ENCODE results near the gene SGCA. TPM values are rescaled to one million over a fixed set of nuclear protein-coding genes. Genes with fewer than 3 reads are reported as not detected.

The SGCA gene
- total and polyA plus RNA-seq, 2 donors (not counting 3 experiments of a cell fraction or from before 2014, with no cell fraction given) = not detected

GRCh38 chr17:50118828-50119218 lies 47.0 kb upstream of the SGCA start:
- Histone ChIP-seq H3K79me2 (ENCODE audit: control insufficient read depth, insufficient read depth, low read length) (no peaks in the 10 kb centered on the region), H3K36me3 (ENCODE audit: control insufficient read depth in 2 of 2, extremely low read depth in 1 of 2, insufficient read depth in 2 of 2, low read length in 2 of 2) (peaks cover 0 to 1% of the 10 kb centered on the region in 2 experiments), H3K9me1 (replicated peaks; ENCODE audit: control insufficient read depth, extremely low read depth, insufficient read depth, low read length) (no peaks in the 10 kb centered on the region), H3K4me1 (ENCODE audit: control insufficient read depth, extremely low read depth, insufficient read depth, low read length) (peaks cover 6% of the 10 kb centered on the region), H3K9me3 (replicated peaks; ENCODE audit: control insufficient read depth, insufficient read depth, low read length) (no peaks in the 10 kb centered on the region), H2AFZ (ENCODE audit: low read depth, low read length) (no peak overlapping the region), H4K20me1 (replicated peaks; ENCODE audit: control insufficient read depth, extremely low read depth, insufficient read depth, low read length) (no peaks in the 10 kb centered on the region), H3K4me3 (replicated peaks in 1 of 3; ENCODE audit: insufficient read depth in 1 of 3, low read depth in 1 of 3, low read length in 3 of 3) (no peak overlapping the region), H3K27ac (ENCODE audit: insufficient read depth, low read depth, low read length) (no peak overlapping the region), H3K4me2 (ENCODE audit: insufficient read depth, low read length) (no peak overlapping the region), H3K27me3 (ENCODE audit: control insufficient read depth in 2 of 2, insufficient read depth in 2 of 2, low read length in 2 of 2) (no peaks in the 10 kb centered on the region), H3K9ac (replicated peaks; ENCODE audit: extremely low read depth, insufficient read depth, low read length) (no peak overlapping the region)
- BruUV-seq (replicated peaks) = no TSS peak
- FAIRE-seq = no peak
- ChIA-PET POLR2A (interaction anchor here (0.5 kb wide), 1 partner anchor 12 kb away, joined by 4 read pairs; no protein-coding TSS in a partner anchor), CTCF (interaction anchor here (0.7 to 2.3 kb wide), 7 partner anchors 10 to 79 kb away, joined by 3 to 6 read pairs (median 3); no protein-coding TSS in a partner anchor)
- intact Hi-C loops (cut with micrococcal nuclease) = loop anchor here (10.0 kb wide), 1 partner anchor 146 kb away; no protein-coding TSS in a partner anchor
- DNase-seq (ENCODE audit: low read depth, low spot score) = no peak
- TF ChIP-seq EZH2 (IDR thresholded peaks at IDR 0.05; ENCODE audit: borderline replicate concordance, low read depth, low read length, severe bottlenecking) (no peak), MYC (IDR thresholded peaks at IDR 0.05; ENCODE audit: low read depth, low read length) (no peak), GATA2 (IDR thresholded peaks at IDR 0.05; ENCODE audit: insufficient read depth, insufficient read length, low read depth, low read length) (no peak), CTCF (IDR thresholded peaks at IDR 0.05; ENCODE audit: extremely low read depth in 1 of 2, insufficient read depth in 1 of 2, low read depth in 1 of 2, low read length in 2 of 2) (no peak)
- dilution Hi-C loops (cut with MboI; ENCODE audit: extremely low pct_ligation_motif_present, low sequenced_read_pairs) = no loop called here

Data from endothelial cell of umbilical vein (primary cell).